Fibroblast of the aortic adventitia (primary cell): Measurements from ENCODE around the gene CCDC85A. TPM values are rescaled to one million over a fixed set of nuclear protein-coding genes. Genes with fewer than 3 reads are reported as not detected.

Source experiments
- DNase-seq: peaks from one replicate; pipeline ENCODE4 v3.0.0-alpha.2; 2010; ENCODE audit warnings: low read depth
- H3K4me3 ChIP-seq: 2 replicates; pipeline ENCODE4 v1.5.1; 2011; ENCODE audit warnings: low read depth, mild to moderate bottlenecking, control low read depth, low read length, moderate library complexity
- total RNA-seq: library from RNA; depleted of rRNA; stranded (reverse); fragments of >200 nt; gene quantifications from 2 replicates; pipeline ENCODE4 v1.2.3, GENCODE V29; 2012; ENCODE audit warnings: low replicate concordance
- TF ChIP-seq, protein P1 (sequence below): IDR thresholded peaks from 2 replicates; pipeline ENCODE4 v1.5.1; 2011; ENCODE audit warnings: mild to moderate bottlenecking, low read length, control low read depth, inconsistent platforms; ENCODE audit not compliant: insufficient read depth

The CCDC85A gene
- total RNA-seq, 1 donor: 0.45 TPM

DNA sequence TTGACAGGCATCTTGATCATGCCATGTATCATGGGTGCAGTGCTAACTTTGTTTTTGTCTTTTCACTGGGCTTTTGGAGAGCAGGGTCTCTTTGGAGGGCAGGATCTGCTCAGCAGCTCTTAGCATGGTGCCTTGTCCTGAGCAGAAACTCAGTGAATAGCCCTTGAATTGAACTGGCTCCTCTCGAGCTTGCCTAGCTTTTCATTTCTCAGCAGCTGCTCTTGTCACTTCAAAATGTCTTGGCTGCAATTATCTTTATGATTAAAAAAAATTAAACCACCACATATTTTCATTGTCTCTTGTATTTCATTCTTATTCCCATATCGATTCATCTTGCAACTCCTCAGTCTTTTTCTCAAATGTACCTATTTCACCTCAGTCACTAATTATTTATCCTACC, 50.5 kb downstream of the CCDC85A start:
- no peak for DNase-seq
- TF ChIP-seq, protein P1, sequence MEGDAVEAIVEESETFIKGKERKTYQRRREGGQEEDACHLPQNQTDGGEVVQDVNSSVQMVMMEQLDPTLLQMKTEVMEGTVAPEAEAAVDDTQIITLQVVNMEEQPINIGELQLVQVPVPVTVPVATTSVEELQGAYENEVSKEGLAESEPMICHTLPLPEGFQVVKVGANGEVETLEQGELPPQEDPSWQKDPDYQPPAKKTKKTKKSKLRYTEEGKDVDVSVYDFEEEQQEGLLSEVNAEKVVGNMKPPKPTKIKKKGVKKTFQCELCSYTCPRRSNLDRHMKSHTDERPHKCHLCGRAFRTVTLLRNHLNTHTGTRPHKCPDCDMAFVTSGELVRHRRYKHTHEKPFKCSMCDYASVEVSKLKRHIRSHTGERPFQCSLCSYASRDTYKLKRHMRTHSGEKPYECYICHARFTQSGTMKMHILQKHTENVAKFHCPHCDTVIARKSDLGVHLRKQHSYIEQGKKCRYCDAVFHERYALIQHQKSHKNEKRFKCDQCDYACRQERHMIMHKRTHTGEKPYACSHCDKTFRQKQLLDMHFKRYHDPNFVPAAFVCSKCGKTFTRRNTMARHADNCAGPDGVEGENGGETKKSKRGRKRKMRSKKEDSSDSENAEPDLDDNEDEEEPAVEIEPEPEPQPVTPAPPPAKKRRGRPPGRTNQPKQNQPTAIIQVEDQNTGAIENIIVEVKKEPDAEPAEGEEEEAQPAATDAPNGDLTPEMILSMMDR: no peak
- H3K4me3 ChIP-seq: no peak overlapping the region

DNA sequence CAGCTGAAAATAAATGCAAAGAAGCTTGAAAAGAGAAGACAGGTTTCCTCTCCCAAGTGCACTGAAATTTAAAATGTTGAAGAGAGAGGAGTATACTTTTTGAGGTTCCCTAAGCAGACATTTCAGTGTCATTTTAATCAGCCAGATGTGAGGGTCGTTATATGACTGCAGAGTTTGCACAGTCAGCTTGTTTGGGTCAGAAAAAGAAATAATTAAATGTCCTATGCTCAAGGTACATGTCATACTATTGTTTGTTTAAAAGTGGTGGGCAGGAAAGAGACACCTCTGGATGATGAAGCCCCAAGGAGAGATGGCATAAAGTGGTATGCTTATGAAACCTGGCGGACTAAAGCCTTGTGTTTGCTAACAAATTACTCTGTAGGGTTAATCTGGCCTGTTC, 55.2 kb downstream of the CCDC85A start:
- TF ChIP-seq, protein P1: no peak
- DNase-seq: no peak

DNA sequence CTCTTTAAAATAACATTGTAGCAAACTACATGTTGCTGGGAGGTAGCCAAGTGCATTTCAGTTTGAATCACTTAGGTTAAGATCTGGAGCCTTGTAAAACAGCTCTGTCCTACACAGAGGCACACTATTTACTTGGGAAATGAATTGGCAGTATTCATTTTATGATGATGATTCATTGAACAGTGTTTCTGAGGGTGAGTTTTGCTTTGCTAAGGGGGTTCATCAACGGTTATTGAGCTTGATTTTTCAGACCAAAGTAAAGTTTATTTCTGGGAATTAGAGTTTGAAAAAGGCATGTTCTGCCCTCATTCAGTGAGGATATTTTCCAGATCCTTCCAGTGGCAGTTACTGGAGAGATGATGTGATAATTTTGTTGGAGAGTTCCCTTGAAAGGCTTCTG, 55.6 kb downstream of the CCDC85A start:
- DNase-seq: peak; percentile 38
- TF ChIP-seq, protein P1: no peak

More for the DNA sequence above, 55.2 kb downstream of the CCDC85A start:
- no peak overlapping the region for H3K4me3 ChIP-seq

DNA sequence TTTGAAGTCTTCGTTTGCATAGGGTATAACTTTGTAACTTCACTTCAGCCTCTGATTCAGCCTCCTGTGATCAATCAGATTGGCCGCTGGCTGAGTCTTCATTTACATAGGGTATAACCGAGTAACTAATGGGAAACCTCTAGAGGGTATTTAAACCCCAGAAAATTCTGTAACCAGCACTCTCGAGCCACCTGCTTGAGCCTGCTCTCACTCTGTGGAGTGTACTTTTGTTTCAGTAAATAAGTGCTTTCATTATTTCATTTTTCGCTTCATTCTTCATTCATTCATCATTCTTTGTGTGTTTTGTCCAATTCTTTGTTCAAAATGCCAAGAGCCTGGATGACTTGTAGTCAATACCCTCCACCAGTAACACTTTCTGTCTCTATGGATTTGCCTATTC, 56.4 kb downstream of the CCDC85A start:
- TF ChIP-seq, protein P1: no peak
- no peak overlapping the region for H3K4me3 ChIP-seq
- DNase-seq: no peak

More for the DNA sequence above, 55.6 kb downstream of the CCDC85A start:
- no peak overlapping the region for H3K4me3 ChIP-seq

DNA sequence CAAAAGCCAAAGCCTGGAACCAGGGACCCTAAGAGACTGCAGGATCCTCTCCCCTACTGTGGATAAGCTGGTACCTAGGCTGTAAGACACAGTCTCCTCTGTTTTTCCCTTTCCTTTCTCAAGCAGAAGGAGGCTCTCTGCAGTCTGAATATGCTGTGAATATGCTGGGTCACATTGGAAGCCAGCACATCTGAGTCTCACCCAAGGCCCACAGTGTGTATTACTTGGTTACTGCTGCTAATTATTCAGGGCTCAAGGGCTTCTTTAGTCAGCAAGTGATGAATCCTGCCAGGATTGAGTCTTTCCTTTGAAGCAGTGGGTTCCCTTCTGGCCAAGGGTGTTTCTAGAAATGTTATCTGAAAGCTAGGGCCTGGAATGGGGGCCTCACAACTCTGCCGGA, 60.7 kb downstream of the CCDC85A start:
- DNase-seq: no peak
- H3K4me3 ChIP-seq: no peak overlapping the region
- TF ChIP-seq, protein P1: no peak

DNA sequence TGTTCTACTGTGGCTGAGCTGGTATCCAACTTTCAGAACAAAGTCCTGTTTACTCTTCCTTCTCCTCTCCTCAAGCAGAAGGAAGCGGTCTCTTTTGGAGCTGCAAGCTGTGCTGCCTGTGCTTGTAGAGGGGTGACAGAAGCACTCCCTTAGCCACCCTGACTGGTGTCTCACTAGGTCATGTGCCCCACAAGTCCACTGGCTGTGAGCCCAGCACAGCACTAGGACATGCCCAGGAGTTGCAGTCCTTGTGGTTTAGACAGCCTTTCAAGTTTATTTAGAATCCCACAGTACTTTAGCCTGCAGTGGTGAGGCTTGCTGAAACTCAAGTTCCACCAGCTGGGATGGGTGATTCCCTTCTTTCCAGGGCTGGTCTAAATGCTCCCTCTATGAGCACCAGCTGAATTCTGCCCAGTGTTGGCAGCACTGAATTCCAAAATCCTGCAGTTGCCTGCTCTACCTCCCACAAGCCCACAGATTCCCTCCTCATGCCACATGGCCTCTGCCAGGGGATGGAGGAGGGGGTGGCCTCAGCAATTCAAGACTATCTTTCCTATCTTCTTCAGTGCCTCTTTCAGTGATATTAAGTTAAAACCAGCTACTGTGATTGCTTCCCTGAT, 61.2 kb downstream of the CCDC85A start:
- H3K4me3 ChIP-seq: no peak overlapping the region
- TF ChIP-seq, protein P1: no peak
- peak; percentile 9 for DNase-seq
